HEK293T (cell line): ENCODE results near the gene SREBF2.

Experiments used
- ELF4 ChIP-seq: fragments of 450-650 bp; IDR thresholded peaks from 2 replicates; pipeline ENCODE4 v1.6.1; 2017; ENCODE audit warnings: antibody characterized with exemption
- FOXK2 ChIP-seq: fragments of 450-650 bp; IDR thresholded peaks from 2 replicates; pipeline ENCODE4 v1.6.1; 2016; ENCODE audit warnings: mild to moderate bottlenecking
- FOXM1 ChIP-seq: fragments of 450-650 bp; IDR thresholded peaks from 2 replicates; pipeline ENCODE4 v1.6.1; 2017; ENCODE audit warnings: mild to moderate bottlenecking, borderline replicate concordance
- LEF1 ChIP-seq: fragments of 450-650 bp; IDR thresholded peaks from 2 replicates; pipeline ENCODE4 v1.6.1; 2017; ENCODE audit warnings: mild to moderate bottlenecking, borderline replicate concordance
- ZNF384 ChIP-seq: fragments of 450-650 bp; IDR thresholded peaks from 2 replicates; pipeline ENCODE4 v1.6.1; 2016

- TF ChIP-seq ELF4, result no peak
- no peak for TF ChIP-seq FOXM1
- TF ChIP-seq FOXK2, result no peak
- TF ChIP-seq ZNF384, result no peak
- no peak for TF ChIP-seq LEF1
These were observed 80.3 kb downstream of the SREBF2 start for GRCh38 chr22:41913040-41913719.
